K562 (cell line): Measurements from ENCODE around the gene ATP6V0C. TPM values are rescaled to one million over a fixed set of nuclear protein-coding genes. Genes with fewer than 3 reads are reported as not detected.

Experiments
- CBX3 ChIP-seq, 2 experiments: IDR thresholded peaks; 1 replicate in 1 of 2; 2 replicates in 1 of 2; pipeline ENCODE4 v1.6.1; 2012; ENCODE audit warnings: inconsistent platforms in 2 of 2, low read length in 2 of 2, borderline replicate concordance in 1 of 2, control low read depth in 1 of 2
- DPF2 ChIP-seq: fragments of 450-650 bp; IDR thresholded peaks from 2 replicates; pipeline ENCODE4 v1.6.1; 2016
- ELF2 ChIP-seq: fragments of 250-450 bp; sonication (Bioruptor Pico); IDR thresholded peaks from 2 replicates; pipeline ENCODE4 v1.5.0; 2021; ENCODE audit warnings: mild to moderate bottlenecking
- IFI16 ChIP-seq: fragments of 250-450 bp; sonication (Bioruptor Pico); IDR thresholded peaks from 2 replicates; pipeline ENCODE4 v2.1.2; 2022; ENCODE audit warnings: mild to moderate bottlenecking, inconsistent platforms
- POLR2G ChIP-seq: fragments of 200-400 bp; formaldehyde crosslinking; IDR thresholded peaks from 2 replicates; pipeline ENCODE4 v1.6.1; 2017; ENCODE audit warnings: low read depth, mild to moderate bottlenecking, antibody characterized with exemption, low read length, moderate library complexity
- SLC30A9 ChIP-seq: fragments of 250-450 bp; sonication (Bioruptor Pico); IDR thresholded peaks from 2 replicates; pipeline ENCODE4 v1.8.0; 2022; ENCODE audit warnings: mild to moderate bottlenecking, moderate library complexity
- TBP ChIP-seq: optimal IDR thresholded peaks from 2 replicates; pipeline ENCODE3; 2011; ENCODE audit warnings: low read depth, low read length, improper control_type of control experiment
- TOE1 ChIP-seq, 2 experiments: fragments of 450-650 bp in 1 of 2; sonication (generic) in 1 of 2; formaldehyde crosslinking in 1 of 2; IDR thresholded peaks; 2 replicates each; pipeline versions ENCODE4 v1.7.1 to v1.8.0; 2016 to 2022; ENCODE audit warnings: borderline replicate concordance in 2 of 2, mild to moderate bottlenecking in 2 of 2, antibody characterized with exemption in 1 of 2, inconsistent platforms in 1 of 2, low read depth in 1 of 2, missing genetic modification reagents in 1 of 2, moderate library complexity in 1 of 2
- ZFP1 ChIP-seq: fragments of 450-650 bp; formaldehyde crosslinking; IDR thresholded peaks from 2 replicates; pipeline ENCODE4 v1.4.0; 2020; ENCODE audit warnings: mild to moderate bottlenecking, mixed read lengths
- polyA plus RNA-seq, 8 experiments: library from polyadenylated mRNA; depleted of rRNA in 4 of 8; stranded (reverse) in 5 of 8; unstranded in 3 of 8; fragments of >200 nt; fragmentation: Nextera tagmentation in 2 of 8; fragmentation: Illumina TruSeq in 1 of 8; extraction: Ambion mirVana in 2 of 8; extraction: Trizol in 1 of 8; gene quantifications; 2 replicates each; pipeline versions ENCODE4 v1.2.1 to v1.2.3, GENCODE V29; 2011 to 2014; ENCODE audit warnings: inconsistent platforms in 1 of 8, missing spikeins in 1 of 8
- total RNA-seq, 7 experiments: library from RNA; depleted of rRNA in 6 of 7; stranded (reverse); fragments of >200 nt in 6 of 7; fragmentation: Illumina TruSeq in 2 of 7; extraction: Trizol in 2 of 7; gene quantifications; 2 replicates each; pipeline versions ENCODE4 v1.2.1 to v1.2.3, GENCODE V29; 2011 to 2021; ENCODE audit warnings: low replicate concordance in 1 of 7
- TF ChIP-seq, protein P1 (sequence below): fragments of 250-450 bp; sonication (Bioruptor Pico); IDR thresholded peaks from 2 replicates; pipeline ENCODE4 v1.5.0; 2022; ENCODE audit warnings: mild to moderate bottlenecking
- TF ChIP-seq, protein P2 (sequence below): fragments of 450-650 bp; IDR thresholded peaks from 2 replicates; pipeline ENCODE4 v1.6.1; 2017; ENCODE audit warnings: antibody characterized with exemption, mild to moderate bottlenecking
- TF ChIP-seq, protein P3 (sequence below), 3 experiments: fragments of 200-800 bp in 1 of 3; fragments of 250-450 bp in 1 of 3; fragments of 450-650 bp in 1 of 3; sonication (Bioruptor Pico) in 1 of 3; sonication (Bioruptor generic) in 1 of 3; formaldehyde crosslinking in 1 of 3; IDR thresholded peaks; 2 replicates each; pipeline versions ENCODE4 v1.6.1 to v1.8.0; 2016 to 2022; ENCODE audit warnings: mild to moderate bottlenecking in 2 of 3, missing genetic modification characterization in 2 of 3, missing compliant biosample characterization in 1 of 3, moderate library complexity in 1 of 3
- TF ChIP-seq, protein P4 (sequence below): fragments of 250-450 bp; sonication (Bioruptor Pico); IDR thresholded peaks from 2 replicates; pipeline ENCODE4 v1.5.1; 2021; ENCODE audit warnings: mild to moderate bottlenecking
- TF ChIP-seq, protein P5 (sequence below): fragments of 250-450 bp; sonication (Bioruptor Pico); IDR thresholded peaks from 2 replicates; pipeline ENCODE4 v1.9.0; 2021; ENCODE audit warnings: mild to moderate bottlenecking

The ATP6V0C gene
- total and polyA plus RNA-seq, 9 of the 15 experiments (the other 6 are each of a cell fraction or from before 2014, with no cell fraction given), result 2.9 to 228 (median 22.7) TPM

DNA sequence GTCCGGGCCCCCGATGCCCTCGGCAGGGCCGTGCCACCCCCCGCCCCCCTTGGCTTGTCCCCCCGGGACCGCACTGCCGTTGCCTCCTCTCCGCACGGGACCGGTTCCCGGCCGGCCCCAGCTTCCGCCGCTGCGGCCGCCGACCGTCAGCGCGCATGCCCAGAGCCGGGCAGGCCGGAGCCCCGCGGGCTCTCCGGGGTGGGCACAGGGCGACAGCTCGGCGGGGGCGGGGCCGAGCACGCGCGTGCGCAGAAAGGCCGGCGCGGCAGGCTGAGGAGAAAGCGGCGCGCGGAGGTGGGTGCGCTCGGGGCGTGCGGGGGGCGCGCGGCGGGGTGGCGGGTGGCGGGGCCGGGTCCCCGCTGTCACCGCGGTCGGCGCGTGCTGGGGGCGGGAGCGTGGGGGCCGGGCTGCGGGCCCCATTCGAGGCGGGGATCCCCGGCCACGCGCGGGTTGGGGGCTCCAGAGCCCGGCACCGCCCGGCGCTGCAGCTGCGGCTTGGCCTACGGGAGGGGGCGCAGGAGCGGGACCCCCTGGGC lies 38.8 kb upstream of the ATP6V0C start, which contains the start of gene TBC1D24 (continued):
- TF ChIP-seq TOE1 (IDR thresholded peaks at IDR 0.05; ENCODE audit: borderline replicate concordance) (no peak), TOE1 (CRISPR knock-in tag; IDR thresholded peaks at IDR 0.05; ENCODE audit: borderline replicate concordance, low read depth) (no peak), ELF2 (CRISPR knock-in tag) (no peak), DPF2 (no peak), SLC30A9 (CRISPR knock-in tag) (no peak), ZFP1 (no peak), TBP (no peak), CBX3 (IDR thresholded peaks at IDR 0.05; ENCODE audit: borderline replicate concordance in 1 of 2, low read length in 2 of 2) (no peak), IFI16 (CRISPR knock-in tag) (no peak), POLR2G (peak; percentile 75)
- TF ChIP-seq, protein P1, sequence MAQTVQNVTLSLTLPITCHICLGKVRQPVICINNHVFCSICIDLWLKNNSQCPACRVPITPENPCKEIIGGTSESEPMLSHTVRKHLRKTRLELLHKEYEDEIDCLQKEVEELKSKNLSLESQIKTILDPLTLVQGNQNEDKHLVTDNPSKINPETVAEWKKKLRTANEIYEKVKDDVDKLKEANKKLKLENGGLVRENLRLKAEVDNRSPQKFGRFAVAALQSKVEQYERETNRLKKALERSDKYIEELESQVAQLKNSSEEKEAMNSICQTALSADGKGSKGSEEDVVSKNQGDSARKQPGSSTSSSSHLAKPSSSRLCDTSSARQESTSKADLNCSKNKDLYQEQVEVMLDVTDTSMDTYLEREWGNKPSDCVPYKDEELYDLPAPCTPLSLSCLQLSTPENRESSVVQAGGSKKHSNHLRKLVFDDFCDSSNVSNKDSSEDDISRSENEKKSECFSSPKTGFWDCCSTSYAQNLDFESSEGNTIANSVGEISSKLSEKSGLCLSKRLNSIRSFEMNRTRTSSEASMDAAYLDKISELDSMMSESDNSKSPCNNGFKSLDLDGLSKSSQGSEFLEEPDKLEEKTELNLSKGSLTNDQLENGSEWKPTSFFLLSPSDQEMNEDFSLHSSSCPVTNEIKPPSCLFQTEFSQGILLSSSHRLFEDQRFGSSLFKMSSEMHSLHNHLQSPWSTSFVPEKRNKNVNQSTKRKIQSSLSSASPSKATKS (CRISPR knock-in tag), result no peak
- TF ChIP-seq, protein P2, sequence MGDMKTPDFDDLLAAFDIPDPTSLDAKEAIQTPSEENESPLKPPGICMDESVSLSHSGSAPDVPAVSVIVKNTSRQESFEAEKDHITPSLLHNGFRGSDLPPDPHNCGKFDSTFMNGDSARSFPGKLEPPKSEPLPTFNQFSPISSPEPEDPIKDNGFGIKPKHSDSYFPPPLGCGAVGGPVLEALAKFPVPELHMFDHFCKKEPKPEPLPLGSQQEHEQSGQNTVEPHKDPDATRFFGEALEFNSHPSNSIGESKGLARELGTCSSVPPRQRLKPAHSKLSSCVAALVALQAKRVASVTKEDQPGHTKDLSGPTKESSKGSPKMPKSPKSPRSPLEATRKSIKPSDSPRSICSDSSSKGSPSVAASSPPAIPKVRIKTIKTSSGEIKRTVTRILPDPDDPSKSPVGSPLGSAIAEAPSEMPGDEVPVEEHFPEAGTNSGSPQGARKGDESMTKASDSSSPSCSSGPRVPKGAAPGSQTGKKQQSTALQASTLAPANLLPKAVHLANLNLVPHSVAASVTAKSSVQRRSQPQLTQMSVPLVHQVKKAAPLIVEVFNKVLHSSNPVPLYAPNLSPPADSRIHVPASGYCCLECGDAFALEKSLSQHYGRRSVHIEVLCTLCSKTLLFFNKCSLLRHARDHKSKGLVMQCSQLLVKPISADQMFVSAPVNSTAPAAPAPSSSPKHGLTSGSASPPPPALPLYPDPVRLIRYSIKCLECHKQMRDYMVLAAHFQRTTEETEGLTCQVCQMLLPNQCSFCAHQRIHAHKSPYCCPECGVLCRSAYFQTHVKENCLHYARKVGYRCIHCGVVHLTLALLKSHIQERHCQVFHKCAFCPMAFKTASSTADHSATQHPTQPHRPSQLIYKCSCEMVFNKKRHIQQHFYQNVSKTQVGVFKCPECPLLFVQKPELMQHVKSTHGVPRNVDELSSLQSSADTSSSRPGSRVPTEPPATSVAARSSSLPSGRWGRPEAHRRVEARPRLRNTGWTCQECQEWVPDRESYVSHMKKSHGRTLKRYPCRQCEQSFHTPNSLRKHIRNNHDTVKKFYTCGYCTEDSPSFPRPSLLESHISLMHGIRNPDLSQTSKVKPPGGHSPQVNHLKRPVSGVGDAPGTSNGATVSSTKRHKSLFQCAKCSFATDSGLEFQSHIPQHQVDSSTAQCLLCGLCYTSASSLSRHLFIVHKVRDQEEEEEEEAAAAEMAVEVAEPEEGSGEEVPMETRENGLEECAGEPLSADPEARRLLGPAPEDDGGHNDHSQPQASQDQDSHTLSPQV, result no peak
- TF ChIP-seq, protein P3, sequence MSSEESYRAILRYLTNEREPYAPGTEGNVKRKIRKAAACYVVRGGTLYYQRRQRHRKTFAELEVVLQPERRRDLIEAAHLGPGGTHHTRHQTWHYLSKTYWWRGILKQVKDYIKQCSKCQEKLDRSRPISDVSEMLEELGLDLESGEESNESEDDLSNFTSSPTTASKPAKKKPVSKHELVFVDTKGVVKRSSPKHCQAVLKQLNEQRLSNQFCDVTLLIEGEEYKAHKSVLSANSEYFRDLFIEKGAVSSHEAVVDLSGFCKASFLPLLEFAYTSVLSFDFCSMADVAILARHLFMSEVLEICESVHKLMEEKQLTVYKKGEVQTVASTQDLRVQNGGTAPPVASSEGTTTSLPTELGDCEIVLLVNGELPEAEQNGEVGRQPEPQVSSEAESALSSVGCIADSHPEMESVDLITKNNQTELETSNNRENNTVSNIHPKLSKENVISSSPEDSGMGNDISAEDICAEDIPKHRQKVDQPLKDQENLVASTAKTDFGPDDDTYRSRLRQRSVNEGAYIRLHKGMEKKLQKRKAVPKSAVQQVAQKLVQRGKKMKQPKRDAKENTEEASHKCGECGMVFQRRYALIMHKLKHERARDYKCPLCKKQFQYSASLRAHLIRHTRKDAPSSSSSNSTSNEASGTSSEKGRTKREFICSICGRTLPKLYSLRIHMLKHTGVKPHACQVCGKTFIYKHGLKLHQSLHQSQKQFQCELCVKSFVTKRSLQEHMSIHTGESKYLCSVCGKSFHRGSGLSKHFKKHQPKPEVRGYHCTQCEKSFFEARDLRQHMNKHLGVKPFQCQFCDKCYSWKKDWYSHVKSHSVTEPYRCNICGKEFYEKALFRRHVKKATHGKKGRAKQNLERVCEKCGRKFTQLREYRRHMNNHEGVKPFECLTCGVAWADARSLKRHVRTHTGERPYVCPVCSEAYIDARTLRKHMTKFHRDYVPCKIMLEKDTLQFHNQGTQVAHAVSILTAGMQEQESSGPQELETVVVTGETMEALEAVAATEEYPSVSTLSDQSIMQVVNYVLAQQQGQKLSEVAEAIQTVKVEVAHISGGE (CRISPR knock-in tag; IDR thresholded peaks at IDR 0.05), result peak in 2 of 3 experiments; percentile 30 to 76; a peak in 2 of 6 replicates
- TF ChIP-seq, protein P4, sequence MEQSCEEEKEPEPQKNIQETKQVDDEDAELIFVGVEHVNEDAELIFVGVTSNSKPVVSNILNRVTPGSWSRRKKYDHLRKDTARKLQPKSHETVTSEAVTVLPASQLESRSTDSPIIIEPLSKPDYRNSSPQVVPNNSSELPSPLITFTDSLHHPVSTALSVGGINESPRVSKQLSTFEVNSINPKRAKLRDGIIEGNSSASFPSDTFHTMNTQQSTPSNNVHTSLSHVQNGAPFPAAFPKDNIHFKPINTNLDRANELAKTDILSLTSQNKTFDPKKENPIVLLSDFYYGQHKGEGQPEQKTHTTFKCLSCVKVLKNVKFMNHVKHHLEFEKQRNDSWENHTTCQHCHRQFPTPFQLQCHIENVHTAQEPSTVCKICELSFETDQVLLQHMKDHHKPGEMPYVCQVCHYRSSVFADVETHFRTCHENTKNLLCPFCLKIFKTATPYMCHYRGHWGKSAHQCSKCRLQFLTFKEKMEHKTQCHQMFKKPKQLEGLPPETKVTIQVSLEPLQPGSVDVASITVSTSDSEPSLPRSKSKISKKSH (CRISPR knock-in tag), result no peak
- TF ChIP-seq, protein P5, sequence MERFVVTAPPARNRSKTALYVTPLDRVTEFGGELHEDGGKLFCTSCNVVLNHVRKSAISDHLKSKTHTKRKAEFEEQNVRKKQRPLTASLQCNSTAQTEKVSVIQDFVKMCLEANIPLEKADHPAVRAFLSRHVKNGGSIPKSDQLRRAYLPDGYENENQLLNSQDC (CRISPR knock-in tag), result no peak
